ENCODE measurements around the gene ADGRA1. TPM values are rescaled to one million over a fixed set of nuclear protein-coding genes. Genes with fewer than 3 reads are reported as not detected.
A peak's percentile ranks its signal among the peaks of the same experiment; 100 is the strongest.

Gene ADGRA1
- total and polyA plus RNA-seq, 2 experiments from 2014 or later, result 0.23 to 0.52 TPM

GRCh38 chr10:133126431-133127290 lies 38.9 kb downstream of the ADGRA1 start:
- Histone ChIP-seq H3K79me2 (replicated peaks; ENCODE audit: insufficient read depth) (no peaks in the 10 kb centered on the region), H3F3A (replicated peaks; ENCODE audit: low read depth) (no peaks in the 10 kb centered on the region), H2AFZ (no peak overlapping the region), H3K36me3 (ENCODE audit: insufficient read depth) (no peaks in the 10 kb centered on the region), H4K20me1 (replicated peaks; ENCODE audit: insufficient read depth) (no peaks in the 10 kb centered on the region), H3K4me1 (ENCODE audit: insufficient read depth) (no peaks in the 10 kb centered on the region), H3K27me3 (ENCODE audit: insufficient read depth) (no peaks in the 10 kb centered on the region), H3K27ac (ENCODE audit: low read depth) (no peak overlapping the region), H3K9me2 (ENCODE audit: insufficient read depth) (no peaks in the 10 kb centered on the region), H3K4me3 (no peak overlapping the region), H3K4me2 (no peak overlapping the region)
- ATAC-seq, result no peak
- H3K9me3 Mint-ChIP-seq, result no peaks in the 10 kb centered on the region; the same call in 2 of the 3 replicates
- H3K4me1 Mint-ChIP-seq, result peaks cover 2% of the 10 kb centered on the region; the same call in 1 of the 3 replicates
- no peak overlapping the region for H3K4me3 Mint-ChIP-seq
- H3K27ac Mint-ChIP-seq, result no peak overlapping the region
- H3K27me3 Mint-ChIP-seq (ENCODE audit: insufficient read depth, low read depth, poor library complexity), result peaks cover 11% of the 10 kb centered on the region
- no peak for TF ChIP-seq EZH2phosphoT487 (IDR thresholded peaks at IDR 0.05; ENCODE audit: unreplicated experiment)
- H3K36me3 Mint-ChIP-seq (ENCODE audit: low read depth), result no peaks in the 10 kb centered on the region
- no peak for DNase-seq (ENCODE audit: low spot score)

GRCh38 chr10:133127291-133128125 lies 39.8 kb downstream of the ADGRA1 start:
- peak; percentile 35 for ATAC-seq
- Histone ChIP-seq H3K36me3 (ENCODE audit: insufficient read depth) (no peaks in the 10 kb centered on the region), H3K9me2 (ENCODE audit: insufficient read depth) (no peaks in the 10 kb centered on the region), H3F3A (replicated peaks; ENCODE audit: low read depth) (no peaks in the 10 kb centered on the region), H2AFZ (no peak overlapping the region), H3K4me2 (no peak overlapping the region), H3K27ac (ENCODE audit: low read depth) (no peak overlapping the region), H3K4me3 (no peak overlapping the region), H3K4me1 (ENCODE audit: insufficient read depth) (no peaks in the 10 kb centered on the region), H3K27me3 (ENCODE audit: insufficient read depth) (no peaks in the 10 kb centered on the region), H3K79me2 (replicated peaks; ENCODE audit: insufficient read depth) (no peaks in the 10 kb centered on the region), H4K20me1 (replicated peaks; ENCODE audit: insufficient read depth) (no peaks in the 10 kb centered on the region)
- DNase-seq (ENCODE audit: low spot score), result peak; percentile 70
- Mint-ChIP-seq H3K4me1 (peaks cover 2% of the 10 kb centered on the region; the same call in 1 of the 3 replicates), H3K27ac (no peak overlapping the region), H3K36me3 (ENCODE audit: low read depth) (no peaks in the 10 kb centered on the region), H3K4me3 (no peak overlapping the region), H3K27me3 (ENCODE audit: insufficient read depth, low read depth, poor library complexity) (peaks cover 11% of the 10 kb centered on the region), H3K9me3 (no peaks in the 10 kb centered on the region; the same call in 1 of the 3 replicates)
- TF ChIP-seq CREB1 (CRISPR knock-in tag; IDR thresholded peaks at IDR 0.05; ENCODE audit: low read depth) (no peak), EZH2 (IDR thresholded peaks at IDR 0.05; ENCODE audit: low read depth, unreplicated experiment) (no peak), ZNF462 (CRISPR knock-in tag; IDR thresholded peaks at IDR 0.05) (no peak), EZH2phosphoT487 (IDR thresholded peaks at IDR 0.05; ENCODE audit: unreplicated experiment) (no peak), NANOG (IDR thresholded peaks at IDR 0.05; ENCODE audit: borderline replicate concordance) (no peak)
- TF ChIP-seq, protein P1, sequence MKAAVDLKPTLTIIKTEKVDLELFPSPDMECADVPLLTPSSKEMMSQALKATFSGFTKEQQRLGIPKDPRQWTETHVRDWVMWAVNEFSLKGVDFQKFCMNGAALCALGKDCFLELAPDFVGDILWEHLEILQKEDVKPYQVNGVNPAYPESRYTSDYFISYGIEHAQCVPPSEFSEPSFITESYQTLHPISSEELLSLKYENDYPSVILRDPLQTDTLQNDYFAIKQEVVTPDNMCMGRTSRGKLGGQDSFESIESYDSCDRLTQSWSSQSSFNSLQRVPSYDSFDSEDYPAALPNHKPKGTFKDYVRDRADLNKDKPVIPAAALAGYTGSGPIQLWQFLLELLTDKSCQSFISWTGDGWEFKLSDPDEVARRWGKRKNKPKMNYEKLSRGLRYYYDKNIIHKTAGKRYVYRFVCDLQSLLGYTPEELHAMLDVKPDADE (IDR thresholded peaks at IDR 0.05), result no peak
